Jurkat, Clone E6-1 (cell line): ENCODE results near the gene EVC.

Source experiments
- DNase-seq: peaks from one replicate; pipeline ENCODE4 v3.0.0-alpha.2; 2011; ENCODE audit warnings: low read depth, low spot score
- H3K4me3 ChIP-seq: 2 replicates; pipeline ENCODE4 v1.5.1; 2011; ENCODE audit warnings: mild to moderate bottlenecking, low read length, control low read depth, moderate library complexity

The EVC gene

DNA sequence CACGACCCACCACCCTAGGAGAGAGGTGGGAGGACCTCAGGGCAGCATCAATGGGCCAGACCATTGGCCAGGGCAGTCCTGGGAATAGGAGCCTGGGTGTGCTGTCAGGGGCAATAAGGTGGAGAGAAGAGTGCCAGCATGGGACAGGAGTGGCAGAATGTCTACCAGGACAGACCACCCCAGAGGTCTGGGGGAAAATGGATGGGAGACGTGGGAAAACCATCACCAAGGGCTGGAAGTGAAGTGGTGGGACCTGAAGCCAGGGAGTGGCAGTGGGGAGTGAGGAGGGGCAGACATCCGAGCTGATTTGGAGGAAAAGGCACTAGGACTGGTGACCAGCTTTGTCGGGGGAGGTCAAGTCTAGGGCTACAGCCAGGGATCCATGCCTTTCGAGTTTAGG lies 3.6 kb upstream of the EVC start:
- H3K4me3 ChIP-seq: no peak overlapping the region
- no peak for DNase-seq

DNA sequence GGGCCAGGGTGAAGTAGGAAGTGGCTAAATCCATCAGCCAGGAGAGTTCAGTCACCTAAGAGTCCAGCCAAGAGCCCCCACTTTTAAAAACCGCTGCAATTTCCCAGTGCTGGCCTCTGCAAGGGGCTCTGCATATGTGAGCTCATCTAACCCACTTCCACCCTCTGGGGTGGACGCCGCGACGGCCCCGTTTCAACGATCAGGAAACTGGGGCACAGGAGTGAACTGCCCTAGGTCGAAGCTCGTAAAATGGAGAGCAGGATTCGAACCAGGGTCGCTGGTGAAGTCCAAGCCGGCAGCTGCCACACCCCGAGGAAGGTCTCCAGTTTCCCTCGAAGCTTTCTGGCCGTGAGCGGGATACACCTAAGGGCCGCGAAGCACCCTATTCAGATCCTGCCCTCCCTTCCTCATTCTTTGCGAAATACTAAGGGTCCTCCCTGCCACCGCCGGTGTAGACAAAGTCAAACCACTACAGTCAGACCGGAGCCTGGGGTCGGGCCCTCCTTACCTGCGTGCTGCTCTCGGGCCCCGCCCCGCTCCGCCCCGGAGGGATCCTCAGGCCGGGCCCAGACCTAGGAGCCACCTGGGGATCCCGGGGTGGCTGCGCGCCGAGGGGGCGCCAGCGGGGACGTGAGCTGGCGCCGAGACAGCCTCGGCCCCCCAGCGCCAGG lies 3.1 kb upstream of the EVC start:
- H3K4me3 ChIP-seq: no peak overlapping the region
- no peak for DNase-seq

DNA sequence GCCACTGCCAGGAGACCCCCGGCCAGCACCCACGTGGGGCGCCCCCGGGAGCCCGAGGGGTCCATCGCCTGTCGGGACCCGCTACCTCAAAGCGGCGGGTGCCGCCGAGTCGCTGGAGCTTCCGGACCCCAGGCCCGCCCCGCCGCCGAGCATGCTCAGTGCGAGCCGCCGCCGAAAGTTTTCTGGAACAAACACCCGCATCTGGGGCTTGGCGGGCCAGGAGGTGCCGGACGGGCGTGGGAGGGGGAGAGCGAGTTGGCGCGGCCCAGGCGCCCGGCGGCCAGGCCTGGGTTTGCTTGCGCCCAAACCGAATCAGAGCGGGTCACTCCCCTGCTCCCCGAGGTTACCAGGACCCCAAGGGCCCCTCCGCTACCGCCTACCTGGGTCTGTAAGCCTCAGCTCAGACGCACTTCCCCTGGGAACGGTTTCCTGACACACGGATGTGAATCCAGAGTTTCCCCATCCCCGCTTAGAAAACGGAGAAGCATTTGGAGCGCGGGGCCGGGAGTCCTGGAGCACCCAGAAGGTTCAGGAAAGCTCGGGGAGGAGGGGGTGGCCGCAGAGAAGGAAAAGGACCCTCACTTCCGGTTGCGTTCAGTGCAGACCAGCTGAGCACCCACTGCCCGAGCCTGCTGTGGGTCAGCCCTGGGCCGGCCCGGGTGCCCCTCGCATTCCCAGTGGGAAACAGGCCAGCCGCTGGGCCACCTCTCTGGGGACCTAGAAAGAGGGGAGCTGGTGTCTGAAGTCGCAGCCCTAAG lies 2.4 kb upstream of the EVC start, which contains the start of gene EVC2:
Gene EVC2 (minus strand): TSS at position 111 of the 758 bp plus-strand sequence. CDS start 46 bp downstream, at position 65.
- H3K4me3 ChIP-seq: no peak within 1 kb of the TSS
- DNase-seq: no peak

DNA sequence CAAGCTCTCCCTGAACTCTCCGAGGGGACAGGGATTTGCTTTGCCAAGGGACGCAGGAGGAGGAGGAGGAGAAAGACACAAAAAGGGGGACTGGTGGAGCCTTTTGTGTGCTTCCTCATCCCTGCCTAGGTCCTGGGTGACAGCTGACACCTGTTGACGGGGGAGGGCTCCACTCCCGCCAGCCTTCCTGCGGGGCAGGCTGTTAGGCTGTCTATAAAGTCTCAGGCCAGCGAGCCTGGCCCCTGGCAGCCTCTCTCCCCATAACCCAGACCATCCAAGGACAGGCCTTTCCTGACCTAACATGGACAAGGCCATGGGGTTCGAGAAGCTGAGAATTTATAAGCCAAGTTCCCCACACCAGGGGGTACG lies 1.8 kb upstream of the EVC start:
- no peak for DNase-seq
- no peak overlapping the region for H3K4me3 ChIP-seq

DNA sequence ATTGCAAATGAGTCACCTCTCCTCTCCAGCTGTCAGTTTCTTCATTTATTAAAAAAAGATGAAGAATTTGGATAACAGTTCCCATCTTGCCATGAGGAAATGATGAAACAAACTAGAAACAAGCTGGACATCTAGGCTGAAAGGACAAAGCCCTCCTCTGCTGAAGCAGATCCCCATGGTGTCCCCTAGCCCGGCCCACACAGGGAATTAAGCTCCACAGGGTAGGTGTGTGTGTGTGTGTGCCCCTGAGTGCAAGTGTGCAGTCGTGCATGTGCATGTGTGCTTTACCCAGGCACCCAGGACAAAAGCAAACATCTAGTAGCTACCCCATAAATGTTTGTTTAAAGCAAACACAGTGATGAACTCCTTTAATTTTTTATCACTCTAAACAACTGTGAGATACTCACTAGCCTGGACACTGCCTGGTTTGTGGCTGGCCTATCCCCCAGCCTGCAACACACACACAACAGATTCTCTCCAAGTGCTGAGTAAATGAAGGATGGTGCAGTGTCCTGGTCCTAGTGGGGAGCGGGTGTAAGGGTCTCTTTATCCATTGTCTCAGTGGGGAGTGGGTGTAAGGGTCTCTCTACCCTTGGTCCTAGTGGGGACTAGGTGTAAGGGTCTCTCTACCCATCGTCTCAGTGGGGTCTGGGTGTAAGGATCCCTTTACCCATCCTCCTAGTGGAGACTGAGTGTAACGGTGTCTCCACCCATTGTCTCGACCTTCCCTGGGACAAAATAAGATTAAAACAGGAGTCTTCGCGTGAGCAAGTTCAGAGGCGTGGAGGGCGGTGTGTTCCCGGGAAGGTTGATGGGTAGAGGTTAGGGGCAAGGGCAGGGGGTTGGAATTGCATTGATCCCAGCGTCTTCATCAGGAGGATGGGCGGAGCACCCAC lies 688 bp upstream of the EVC start:
- DNase-seq: no peak
- no peak overlapping the region for H3K4me3 ChIP-seq

DNA sequence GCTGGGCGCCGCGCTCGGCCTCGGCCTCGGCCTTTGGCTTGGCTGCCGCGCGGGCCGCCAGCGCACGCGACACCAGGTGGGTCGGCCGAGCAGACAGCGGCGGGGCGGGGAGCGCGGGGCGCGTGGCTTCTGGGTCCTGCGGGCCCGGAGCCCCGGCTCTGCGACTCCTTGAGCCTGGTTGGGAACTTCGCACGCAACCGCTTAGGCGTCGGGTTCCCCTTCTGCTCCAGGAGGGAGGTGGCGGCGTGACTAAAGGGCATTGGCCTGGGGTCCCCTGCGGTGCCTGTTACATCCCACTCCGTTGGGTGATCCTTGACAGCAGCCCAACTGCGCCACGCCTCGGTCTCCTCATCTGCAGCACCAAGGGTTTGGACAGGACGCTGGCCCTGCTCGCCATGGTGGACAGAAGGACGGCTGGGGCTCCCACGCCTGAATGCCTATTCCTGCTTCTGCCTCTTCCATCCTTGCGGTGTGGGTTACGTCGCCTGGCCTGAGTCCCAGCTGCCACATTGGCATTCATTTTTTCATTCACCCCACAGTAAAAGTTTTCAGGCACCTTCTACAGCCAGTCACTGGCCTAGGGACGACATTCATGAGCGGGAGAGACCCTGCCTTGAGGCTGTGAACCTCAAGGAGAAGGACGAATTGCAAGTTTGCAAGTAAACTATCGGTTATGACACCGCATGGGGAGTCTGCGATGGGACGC lies 631 bp downstream of the EVC start:
- H3K4me3 ChIP-seq: no peak overlapping the region
- no peak for DNase-seq

DNA sequence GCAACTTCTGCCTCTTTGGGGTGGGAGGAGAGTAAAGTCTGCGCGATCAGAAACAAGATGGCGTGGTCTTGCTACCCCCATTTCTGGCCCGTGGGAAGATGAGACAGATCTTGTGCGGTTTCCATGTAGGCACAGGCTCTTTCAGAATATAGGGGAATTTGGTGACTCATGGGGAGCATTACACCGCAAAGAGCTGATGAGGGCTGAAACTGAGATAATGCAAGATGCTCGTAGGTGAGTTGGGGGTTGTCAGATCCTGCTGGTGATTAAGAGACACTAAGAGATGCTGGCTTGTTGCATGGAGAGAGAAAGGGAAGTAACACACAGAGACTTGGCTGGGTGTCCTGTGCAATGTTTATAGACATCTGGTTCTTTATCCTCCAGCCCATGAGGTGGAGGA lies 1.5 kb downstream of the EVC start:
- no peak overlapping the region for H3K4me3 ChIP-seq
- DNase-seq: no peak

DNA sequence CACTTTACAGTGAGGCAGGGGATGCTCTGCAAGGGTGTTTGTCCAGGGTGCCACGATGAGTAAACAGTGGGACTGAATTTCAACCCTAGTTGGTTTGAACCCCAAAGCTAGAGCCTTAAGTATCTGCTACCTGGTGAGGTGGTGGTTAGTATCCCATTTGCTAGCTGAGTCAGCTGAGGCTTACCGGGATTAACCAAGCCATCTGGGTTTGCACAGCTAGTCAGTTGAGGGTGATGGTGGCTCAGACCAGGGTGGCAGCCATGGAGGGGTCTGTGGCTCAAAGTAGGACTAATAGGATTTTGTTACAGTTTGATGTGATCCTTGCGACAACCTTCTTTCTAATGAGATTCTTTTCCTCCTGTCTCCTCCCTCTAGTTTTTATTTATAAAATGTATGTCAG lies 1.9 kb downstream of the EVC start:
- no peak for DNase-seq
- H3K4me3 ChIP-seq: no peak overlapping the region

DNA sequence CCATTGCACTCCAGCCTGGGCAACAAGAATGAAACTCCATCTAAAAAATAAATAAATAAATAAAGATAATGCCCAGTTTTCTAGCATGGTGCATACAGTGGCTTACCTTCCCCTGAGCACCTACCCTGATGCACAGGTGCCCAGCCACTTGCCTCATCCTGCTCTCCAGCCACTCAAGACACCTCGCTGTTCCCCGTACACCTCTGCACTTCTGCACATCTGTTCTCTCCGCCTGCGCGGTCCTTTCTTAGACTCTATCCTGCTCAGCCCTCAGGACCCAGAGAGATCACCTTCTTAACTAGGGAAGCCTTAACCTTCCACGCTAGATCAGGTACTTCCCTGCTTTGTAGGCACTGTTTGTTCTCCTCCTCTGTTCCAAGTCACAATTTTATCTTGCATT lies 2.9 kb downstream of the EVC start:
- no peak for DNase-seq
- H3K4me3 ChIP-seq: no peak overlapping the region

DNA sequence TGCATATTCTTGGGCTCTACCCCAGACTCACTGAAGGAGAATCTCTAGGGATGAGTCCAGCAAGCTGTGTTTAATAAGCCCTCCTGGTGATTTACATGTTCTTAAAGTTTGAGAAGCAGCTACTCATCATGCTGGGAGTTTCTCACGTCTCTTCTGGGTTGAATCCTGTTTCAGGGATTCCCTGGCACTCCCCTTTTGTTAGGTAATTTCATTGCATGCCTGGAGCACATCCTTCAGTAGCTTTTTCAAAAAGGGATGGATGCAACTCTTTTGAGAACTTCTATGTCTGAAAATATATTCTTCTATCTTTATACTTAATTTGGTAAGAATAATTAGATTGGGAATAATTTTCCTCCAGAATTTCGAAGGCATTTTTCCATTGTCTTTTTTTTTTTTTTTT lies 4.4 kb downstream of the EVC start:
- no peak for DNase-seq
- H3K4me3 ChIP-seq: no peak overlapping the region

DNA sequence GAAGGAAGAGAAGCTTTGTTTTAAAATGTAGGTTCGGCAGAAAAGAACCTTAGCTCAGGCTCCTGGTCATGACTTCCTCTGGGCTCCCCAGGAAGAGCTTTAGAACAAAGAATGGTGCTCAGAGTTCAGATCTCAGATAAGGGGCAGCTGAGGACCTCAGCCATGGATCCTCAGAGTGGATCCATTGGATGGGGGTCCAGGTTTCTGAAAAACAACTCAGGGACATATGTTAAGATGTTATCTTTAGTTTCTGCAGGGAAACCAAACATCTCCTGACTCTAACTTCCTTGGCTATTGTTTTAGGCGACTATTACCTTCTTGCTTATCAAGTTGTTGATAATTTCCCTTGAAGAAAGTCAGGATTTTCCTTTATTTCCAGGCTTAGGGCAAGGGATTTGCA lies 5.4 kb downstream of the EVC start:
- no peak for DNase-seq
- H3K4me3 ChIP-seq: no peak overlapping the region

DNA sequence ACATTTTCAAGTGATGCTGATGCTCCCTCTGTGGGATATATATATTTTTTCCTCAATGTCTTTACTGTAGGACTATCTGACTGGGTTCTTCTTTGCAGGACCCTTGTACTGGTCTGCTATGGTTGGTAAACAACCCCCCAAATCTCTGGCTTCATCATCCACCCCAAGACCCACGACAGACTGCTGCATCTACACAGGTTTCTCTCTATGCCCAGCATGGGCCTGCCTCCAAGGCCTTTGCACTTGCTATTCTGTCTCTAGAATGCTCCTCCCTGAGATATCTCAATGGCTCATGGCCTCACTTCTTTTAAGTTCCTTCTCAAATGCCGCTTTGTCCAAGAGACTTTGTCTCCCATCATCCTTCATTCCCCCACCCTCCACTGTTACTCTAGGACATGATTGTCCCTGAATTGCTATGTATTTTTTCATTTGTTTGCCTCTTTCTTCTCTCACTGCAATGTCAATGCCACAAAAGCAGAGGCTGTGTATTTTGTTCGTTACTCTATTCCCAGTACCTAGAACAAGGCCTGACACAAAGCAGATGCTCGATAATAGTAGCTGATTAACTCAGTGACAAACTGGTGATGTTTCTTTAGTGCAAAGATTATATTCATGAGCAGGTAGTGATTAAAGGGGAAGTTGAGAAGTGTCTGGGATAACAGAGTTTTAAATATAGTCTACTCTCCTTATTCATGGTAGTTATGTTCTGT lies 6.6 kb downstream of the EVC start:
- H3K4me3 ChIP-seq: no peak overlapping the region
- no peak for DNase-seq

DNA sequence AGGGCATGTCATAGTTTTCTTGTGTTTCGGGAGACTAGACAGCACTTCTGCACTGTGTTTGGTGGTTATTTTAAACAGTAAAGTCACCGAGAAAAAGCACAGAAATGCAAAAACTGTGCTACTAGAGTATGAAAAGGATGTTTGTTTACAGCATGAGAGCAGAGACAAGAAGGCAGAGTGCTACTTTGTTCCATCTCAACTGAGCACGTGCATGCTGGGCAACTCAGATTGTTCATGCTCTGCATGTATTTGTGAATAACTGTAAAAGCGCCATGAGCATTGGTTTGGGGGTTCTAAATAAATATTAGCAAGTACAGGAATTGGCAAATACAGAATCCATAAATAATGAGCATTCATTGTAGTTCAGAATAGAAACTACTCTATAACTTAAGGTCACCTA lies 7.4 kb downstream of the EVC start:
- DNase-seq: no peak
- no peak overlapping the region for H3K4me3 ChIP-seq

DNA sequence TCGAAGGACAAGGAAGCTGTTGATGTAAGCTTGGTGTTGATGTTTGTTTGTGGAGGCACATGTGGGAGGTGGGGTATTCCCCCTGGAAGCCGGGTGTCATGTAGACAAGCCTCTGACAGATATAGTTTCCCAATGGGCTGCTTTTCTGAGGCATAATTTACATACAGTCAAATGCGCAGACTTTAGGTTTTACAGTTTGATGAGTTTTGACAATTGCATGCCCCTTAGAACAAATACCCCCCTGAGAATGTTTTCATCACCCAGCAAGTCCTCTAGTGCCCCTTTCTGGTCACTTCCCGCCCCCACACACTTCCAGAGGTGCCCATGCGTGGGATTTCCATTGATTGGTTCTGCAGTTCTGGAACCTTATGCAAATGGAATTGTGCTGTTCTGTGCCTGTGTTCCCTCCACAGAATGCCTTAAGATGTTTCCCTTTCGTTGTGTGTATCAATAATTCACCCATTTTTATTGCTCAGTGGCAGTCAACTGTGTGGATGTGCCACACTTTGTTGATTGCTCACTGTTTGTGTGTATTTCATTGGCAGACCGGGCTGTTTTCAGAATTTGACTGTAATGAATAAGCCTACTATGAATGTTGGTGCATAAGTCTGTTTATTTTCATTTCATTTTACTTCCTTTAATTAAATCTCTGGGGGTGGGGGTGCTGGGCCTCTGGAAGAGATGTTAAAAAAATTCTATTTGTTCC lies 8.5 kb downstream of the EVC start:
- H3K4me3 ChIP-seq: no peak overlapping the region

DNA sequence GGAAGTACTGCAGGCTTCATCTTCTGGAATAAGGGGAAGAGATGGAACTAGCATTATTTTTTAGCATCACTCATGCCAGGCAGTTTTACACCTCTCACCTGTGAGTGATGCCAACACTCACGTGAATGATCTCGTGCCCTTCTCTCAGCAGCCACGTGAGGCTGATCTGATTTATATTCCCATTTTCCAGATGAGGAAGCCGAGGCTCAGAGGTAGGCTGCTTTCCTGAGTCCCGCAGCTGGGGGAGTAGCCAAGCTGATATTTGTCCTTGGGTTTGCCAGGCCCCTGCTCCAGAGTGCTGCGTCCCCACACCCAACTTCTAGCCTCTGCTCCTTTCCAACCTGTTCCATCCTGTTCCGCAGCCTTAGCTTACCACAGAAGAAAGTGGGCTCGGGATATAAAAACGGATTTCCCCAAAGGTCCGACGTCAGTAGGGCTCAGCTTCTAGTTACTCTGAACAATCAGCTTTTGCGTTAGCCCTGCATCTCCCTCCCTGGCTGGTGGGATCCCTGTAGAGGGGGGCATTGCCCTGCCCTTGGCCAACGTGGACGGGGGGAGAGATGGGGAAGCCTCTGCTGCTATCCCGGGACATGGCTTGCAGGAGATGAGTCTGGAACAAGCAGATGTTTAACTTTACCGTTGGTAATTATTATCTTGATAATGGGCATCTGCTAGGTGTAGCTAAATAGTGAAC lies 9.3 kb downstream of the EVC start:
- no peak overlapping the region for H3K4me3 ChIP-seq
- no peak for DNase-seq

More for the DNA sequence above, 8.5 kb downstream of the EVC start:
- no peak for DNase-seq

DNA sequence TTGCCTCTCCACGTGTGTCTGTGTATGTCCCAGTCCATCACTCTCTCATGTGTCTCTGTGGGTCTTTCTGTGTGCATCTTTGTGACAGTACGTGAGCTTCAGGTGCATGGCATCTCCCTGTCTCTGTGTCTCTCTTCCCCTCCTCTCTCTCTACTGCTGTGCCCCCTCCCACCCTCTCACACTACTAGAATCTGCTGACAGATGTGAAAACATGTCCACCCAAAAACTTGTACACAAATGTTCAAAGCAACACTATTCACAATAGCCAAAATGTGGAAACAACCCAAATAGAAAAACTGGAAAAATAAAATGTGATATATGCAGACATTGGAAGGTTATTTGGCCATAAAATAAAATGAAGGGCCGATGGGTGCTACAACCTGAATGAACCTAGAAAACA lies 10.0 kb downstream of the EVC start:
- no peak for DNase-seq
- H3K4me3 ChIP-seq: no peak overlapping the region

DNA sequence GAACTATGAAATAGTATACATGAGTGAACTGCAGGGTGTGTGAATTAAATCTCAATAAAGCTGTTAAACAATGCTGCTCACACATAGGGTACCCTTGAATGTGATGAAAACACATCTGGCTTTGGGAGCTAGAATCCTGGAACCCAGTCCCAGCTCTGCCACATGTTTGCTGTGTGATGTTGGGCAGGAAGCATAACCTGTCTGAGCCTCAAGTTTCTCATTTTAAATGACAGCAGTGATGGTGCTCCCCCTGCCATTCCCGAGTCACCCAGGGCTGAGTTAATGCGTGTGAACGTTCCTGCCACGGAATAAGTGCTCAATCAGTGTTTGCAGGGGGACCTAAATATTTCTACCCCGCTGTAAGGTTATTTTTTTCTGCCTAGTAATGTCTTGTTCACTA lies 10.9 kb downstream of the EVC start:
- no peak for DNase-seq
- no peak overlapping the region for H3K4me3 ChIP-seq

DNA sequence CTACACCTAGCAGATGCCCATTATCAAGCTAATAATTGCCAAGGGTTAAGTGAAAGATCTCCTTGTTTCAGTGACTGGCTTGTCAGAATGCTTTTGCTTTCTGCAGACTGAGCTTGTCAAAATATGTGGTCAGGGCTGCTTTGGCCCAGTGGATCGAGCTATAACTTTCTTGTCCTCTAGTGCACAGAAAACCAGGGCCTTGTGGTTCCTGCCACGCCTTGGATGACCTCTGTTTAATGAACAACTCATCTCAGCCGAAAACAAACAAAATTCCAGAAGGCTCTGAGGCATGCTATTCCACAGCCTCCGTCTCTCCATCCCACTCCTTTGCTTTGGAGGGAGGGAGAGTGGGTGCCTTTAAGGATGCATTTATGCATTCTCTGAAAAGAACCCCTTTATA lies 11.3 kb downstream of the EVC start:
- H3K4me3 ChIP-seq: no peak overlapping the region
- DNase-seq: no peak
